Muscle of leg (tissue), 11 donors: ENCODE data around the gene KRT6B. TPM values are rescaled to one million over a fixed set of nuclear protein-coding genes. Genes with fewer than 3 reads are reported as not detected.

Experiments used
- DNase-seq: peaks from one replicate; pipeline ENCODE4 v3.0.0; 2013
- H3K27ac ChIP-seq: one replicate; pipeline ENCODE4 v1.5.1; 2013; ENCODE audit warnings: mild to moderate bottlenecking, low read length, control low read depth
- H3K27me3 ChIP-seq: one replicate; pipeline ENCODE4 v1.6.1; 2013; ENCODE audit warnings: low read length; ENCODE audit not compliant: control insufficient read depth, insufficient read depth
- H3K36me3 ChIP-seq: one replicate; pipeline ENCODE4 v1.6.1; 2013; ENCODE audit warnings: low read length; ENCODE audit not compliant: control insufficient read depth, insufficient read depth
- H3K4me1 ChIP-seq: one replicate; pipeline ENCODE4 v1.6.1; 2013; ENCODE audit warnings: low read length; ENCODE audit not compliant: control insufficient read depth, insufficient read depth
- H3K4me3 ChIP-seq: one replicate; pipeline ENCODE4 v1.5.1; 2013; ENCODE audit warnings: low read length, control low read depth
- H3K9me3 ChIP-seq: replicated peaks from 2 replicates; pipeline ENCODE4 v1.6.1; 2013; ENCODE audit warnings: low read depth, low read length; ENCODE audit not compliant: control insufficient read depth
- whole genome bisulfite sequencing: methylation state at CpG from one replicate; pipeline ENCODE4 v1.1.5; 2013; ENCODE audit warnings: missing lambda C conversion rate; ENCODE audit not compliant: insufficient coverage; 5-methylcytosine and 5-hydroxymethylcytosine counted together
- polyA plus RNA-seq, 8 donors: library from polyadenylated mRNA; unstranded; fragments of 120-200 nt; gene quantifications; one replicate each; pipeline versions ENCODE4 v1.2.1 to v1.2.3, GENCODE V29; 2013; ENCODE audit warnings: inconsistent platforms in 1 of 8, low replicate concordance in 1 of 8; ENCODE audit not compliant: insufficient read length in 8 of 8, insufficient read depth in 1 of 8
- total RNA-seq: library from RNA; stranded (reverse); fragments of 120-200 nt; gene quantifications from one replicate; pipeline ENCODE4 v1.2.4, GENCODE V29; 2013

Gene KRT6B
- total and polyA plus RNA-seq, 9 donors: 0.44 TPM; not detected in 8

DNA sequence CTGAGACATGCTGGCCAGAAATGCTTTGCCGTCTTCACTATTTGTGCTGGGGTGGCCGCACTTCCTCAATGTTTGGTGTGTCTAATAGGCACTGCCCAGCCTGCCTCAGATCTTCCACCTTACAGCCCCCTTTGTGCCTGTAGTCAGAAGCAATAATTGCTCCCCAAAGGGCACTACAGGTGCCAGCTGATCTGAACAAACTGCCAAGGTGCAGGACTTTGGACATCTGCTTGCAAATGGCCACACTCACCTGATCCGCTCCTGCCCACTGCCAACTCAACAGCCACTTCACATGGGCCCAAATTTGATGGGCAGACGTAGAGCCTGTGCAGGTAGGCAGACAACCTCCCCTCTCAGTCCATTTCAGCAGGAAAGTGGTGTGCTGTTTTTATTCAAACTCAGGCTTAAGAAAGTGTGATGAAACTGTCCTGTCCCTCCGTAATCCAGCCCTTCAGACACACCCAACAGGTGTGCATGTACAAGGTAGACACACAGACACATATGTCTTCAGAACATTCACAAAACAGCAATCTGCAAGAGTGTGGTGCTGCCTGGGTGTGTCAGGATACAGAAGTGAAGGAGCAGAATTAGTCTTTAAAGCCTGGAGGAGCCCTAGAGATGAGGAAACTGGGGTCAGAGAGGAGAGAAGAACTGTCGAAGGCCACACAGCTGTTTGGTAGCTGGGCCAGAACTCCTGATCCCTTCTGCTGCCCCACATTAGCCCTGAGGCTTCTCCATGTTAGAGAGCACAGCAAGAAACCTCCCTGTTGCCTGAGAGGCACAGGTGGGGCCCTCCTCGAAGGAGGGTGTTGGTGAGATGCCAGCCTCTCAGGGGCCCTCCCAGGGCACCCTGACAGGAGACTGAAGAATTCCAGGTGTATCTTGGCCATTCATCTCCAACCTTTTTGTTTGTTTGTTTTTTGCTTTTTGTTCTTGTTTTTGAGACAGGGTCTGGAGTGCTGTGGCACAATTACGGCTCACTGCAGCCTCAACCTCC lies 13.3 kb downstream of the KRT6B start:
- WGBS: 81% methylated on average over 3 of the region's 8 CpGs
- H3K27me3 ChIP-seq: peaks cover 5% of the 10 kb centered on the region
- no peaks in the 10 kb centered on the region for H3K36me3 ChIP-seq
- DNase-seq: no peak
- no peaks in the 10 kb centered on the region for H3K9me3 ChIP-seq
- no peaks in the 10 kb centered on the region for H3K4me1 ChIP-seq
- no peak overlapping the region for H3K27ac ChIP-seq
- H3K4me3 ChIP-seq: no peak overlapping the region

DNA sequence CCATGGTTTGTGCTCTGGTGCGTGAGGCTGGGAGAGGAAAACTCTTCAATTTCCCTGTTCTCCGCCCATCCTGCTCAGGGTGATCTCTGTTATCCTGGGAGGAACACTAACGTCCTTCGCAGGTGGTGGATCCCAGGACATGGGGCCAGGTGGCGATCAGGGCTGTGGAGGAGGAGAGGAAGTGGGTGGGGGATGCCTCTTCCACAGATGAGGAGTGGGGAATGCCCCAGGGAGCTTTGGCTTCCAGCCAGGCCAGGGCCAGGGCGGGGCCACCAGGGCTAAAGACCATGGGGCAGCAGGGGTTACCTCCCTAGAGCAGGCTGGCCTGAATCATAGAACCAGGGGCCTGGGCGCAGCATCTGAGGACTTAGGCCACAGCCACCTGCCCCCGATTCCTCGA lies 14.4 kb downstream of the KRT6B start:
- no peak overlapping the region for H3K27ac ChIP-seq
- H3K4me1 ChIP-seq: no peaks in the 10 kb centered on the region
- no peak overlapping the region for H3K4me3 ChIP-seq
- peaks cover 6% of the 10 kb centered on the region for H3K27me3 ChIP-seq
- WGBS: 56% methylated on average over 5 of the region's 9 CpGs
- DNase-seq: no peak
- no peaks in the 10 kb centered on the region for H3K9me3 ChIP-seq
- H3K36me3 ChIP-seq: no peaks in the 10 kb centered on the region

DNA sequence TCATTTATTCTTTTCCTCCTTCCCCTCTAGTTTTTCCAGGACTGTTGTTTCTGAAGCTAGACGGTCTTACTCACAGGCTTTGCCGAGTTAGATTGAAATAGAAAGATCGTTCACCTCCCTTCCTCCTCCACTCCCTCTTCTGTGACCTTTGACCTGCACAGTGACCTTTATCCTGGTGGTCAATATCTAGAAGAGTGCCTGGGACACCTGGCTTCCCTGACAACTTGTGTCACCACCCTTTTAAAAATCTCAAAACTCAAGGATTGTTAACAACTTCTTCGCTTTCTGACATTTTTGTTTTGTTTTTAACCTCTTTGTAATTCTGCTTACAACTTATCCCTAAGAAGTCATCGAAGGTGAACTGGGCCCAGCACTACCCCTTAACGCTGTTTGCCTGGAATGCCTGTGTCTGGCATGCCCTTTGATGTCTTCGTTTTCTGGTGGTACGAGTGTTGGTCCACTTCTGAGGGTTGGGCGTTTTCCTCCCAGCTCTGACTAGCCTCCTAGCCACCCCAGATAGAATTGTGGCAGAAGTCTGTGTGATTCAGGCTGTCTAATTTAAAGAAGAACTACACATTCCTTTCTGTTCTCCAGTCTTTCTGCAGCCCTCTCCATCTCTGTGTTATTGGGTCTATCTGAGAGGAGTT lies 15.0 kb downstream of the KRT6B start:
- H3K27me3 ChIP-seq: peaks cover 6% of the 10 kb centered on the region
- no peak overlapping the region for H3K27ac ChIP-seq
- 56% methylated on average over 4 of the region's 9 CpGs for WGBS

DNA sequence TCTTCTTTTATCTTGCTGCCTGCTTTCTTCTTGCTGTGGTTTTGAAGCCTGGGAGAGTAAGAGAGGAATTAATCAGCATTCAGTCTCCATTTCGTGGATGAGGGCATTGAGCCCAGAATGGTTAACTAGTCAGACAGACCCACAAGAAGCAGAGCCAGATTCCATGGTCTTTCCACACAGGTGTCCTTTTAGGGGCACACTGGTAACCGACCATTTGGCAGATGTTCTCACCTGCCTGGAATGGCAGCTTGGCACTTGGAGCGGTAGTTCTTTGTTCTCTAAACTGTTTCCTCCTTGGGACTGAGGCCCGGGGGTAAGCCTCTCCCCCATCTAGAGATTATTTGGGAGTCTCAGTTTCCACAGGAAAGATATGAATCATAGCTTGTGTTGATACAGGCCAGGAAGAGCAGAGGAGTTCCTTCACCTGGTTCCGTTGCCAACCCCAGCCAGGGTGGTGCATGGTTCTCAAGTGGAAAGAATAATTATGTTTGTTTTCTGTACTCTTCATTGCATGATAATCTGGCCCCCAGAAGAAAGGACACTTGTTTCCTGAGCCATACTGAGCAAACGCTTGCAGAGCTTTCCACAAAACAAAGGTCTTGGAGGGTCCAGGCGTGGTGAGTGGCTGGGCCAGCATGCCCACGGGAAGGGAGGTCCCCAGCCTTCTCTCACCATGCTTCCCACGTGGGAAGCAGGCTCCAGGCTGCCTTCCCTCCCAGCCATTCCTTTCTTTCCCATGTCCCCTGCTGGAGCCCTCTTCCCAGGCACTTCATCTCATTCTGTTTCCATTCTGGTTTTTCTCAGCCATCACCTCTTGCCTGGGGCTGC lies 15.7 kb downstream of the KRT6B start:
- H3K36me3 ChIP-seq: no peaks in the 10 kb centered on the region
- WGBS: 55% methylated on average over 6 of the region's 9 CpGs
- DNase-seq: no peak
- no peaks in the 10 kb centered on the region for H3K4me1 ChIP-seq
- H3K27me3 ChIP-seq: peaks cover 11% of the 10 kb centered on the region
- H3K27ac ChIP-seq: no peak overlapping the region
- H3K4me3 ChIP-seq: no peak overlapping the region
- H3K9me3 ChIP-seq: no peaks in the 10 kb centered on the region

More for the DNA sequence above, 15.0 kb downstream of the KRT6B start:
- Histone ChIP-seq H3K9me3 (no peaks in the 10 kb centered on the region), H3K4me1 (no peaks in the 10 kb centered on the region), H3K36me3 (no peaks in the 10 kb centered on the region), H3K4me3 (no peak overlapping the region)
- DNase-seq: no peak

DNA sequence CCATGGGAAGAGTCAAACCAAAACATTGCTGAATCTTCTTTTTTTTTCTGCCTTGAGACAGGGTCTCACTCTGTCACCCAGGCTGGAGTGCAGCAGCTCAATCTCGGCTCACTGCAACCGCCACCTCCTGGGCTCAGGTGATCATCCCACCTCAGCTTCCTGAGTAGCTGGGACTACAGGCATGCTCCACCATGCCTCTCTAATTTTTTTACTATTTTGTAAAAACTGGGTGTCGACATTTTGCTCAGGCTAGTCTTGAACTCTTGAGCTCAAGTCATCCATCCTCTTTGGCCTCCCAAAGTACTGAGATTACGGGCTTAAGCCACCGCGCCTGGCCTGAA lies 16.3 kb downstream of the KRT6B start:
- Histone ChIP-seq H3K9me3 (no peaks in the 10 kb centered on the region), H3K4me1 (no peaks in the 10 kb centered on the region), H3K27me3 (peaks cover 15% of the 10 kb centered on the region), H3K36me3 (no peaks in the 10 kb centered on the region), H3K27ac (no peak overlapping the region), H3K4me3 (no peak overlapping the region)
- WGBS: 86% methylated on average over 5 of the region's 6 CpGs
- DNase-seq: no peak

DNA sequence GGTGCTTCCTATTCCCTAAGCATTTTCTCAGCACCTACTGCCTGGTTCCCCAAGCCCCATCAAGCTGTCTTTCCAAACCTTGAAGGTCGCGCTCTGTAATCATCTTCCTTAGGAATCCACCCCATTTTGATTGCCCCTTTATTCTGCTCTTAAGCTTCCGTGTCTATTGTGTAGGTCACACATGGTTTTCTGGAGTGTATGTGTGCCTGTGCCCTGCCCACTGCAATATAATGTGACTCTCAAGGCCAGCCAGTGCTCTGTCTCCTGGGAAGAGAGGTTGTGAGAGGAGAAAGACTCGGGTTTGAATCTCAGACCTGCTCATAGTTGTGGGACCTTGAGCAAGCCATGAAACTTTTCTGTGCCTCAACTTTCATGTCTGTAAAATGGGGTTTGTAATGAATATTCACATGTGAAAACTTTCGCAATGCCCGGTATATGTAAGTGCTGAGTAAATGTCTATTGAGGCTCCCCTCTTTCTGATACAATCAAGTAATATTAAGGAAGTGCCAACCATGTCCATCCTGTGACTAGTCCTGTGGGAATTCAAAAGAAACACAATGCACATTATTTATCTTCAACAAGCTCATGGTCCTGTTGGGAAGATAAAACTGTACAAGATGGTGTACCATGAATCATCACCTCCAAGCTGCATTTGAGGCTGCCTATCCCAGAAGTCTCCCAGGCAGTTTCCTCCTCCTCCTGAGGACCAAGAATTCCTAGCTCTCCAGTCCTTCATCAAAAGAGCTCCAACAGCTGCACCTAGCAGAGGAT lies 17.0 kb downstream of the KRT6B start:
- no peak for DNase-seq
- no peak overlapping the region for H3K27ac ChIP-seq
- H3K9me3 ChIP-seq: no peaks in the 10 kb centered on the region
- WGBS: no CpG with 5 or more reads among the region's 6 CpGs
- no peak overlapping the region for H3K4me3 ChIP-seq
- peaks cover 14% of the 10 kb centered on the region for H3K27me3 ChIP-seq
- H3K36me3 ChIP-seq: no peaks in the 10 kb centered on the region
- H3K4me1 ChIP-seq: no peaks in the 10 kb centered on the region

DNA sequence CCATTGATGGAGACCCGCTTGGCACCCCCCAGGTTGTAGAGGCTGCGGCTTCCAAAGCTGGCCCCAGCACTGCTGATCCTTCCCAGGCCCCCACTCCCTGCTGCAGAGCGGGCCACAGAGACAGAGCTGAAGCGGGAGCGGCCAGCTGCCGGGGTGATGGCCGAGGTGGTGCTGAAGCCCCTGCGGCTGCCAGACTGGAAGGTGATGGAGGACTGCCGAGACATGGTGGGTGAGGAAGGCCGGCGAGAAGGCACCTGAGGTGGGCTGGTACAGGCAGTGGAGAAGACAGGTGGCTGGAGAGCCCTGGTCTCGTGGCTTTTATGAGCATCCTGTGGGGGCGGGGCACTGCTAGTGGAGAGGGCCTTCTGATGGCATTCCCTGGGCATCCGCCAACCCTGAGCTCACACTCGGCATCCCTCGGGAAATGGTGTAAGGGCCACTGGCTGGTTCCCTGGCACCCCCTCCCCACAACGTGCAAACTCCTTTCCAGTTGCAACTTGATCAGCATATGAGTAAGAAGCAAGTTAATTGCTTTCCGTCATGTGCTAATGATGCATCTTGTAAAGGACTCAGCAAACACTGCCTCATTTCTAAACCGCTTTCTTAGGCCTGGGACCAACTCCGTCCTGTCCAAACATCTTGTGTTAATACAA lies 17.7 kb downstream of the KRT6B start, which contains the start of gene KRT75:
Gene KRT75, minus strand, starts transcription at position 291 of the 653 bp plus-strand sequence. Its CDS starts 67 bp downstream, at position 224.
- H3K27me3 ChIP-seq: peaks cover 19% of the 10 kb centered on the region
- no peaks in the 10 kb centered on the region for H3K36me3 ChIP-seq
- H3K27ac ChIP-seq: no peak within 1 kb of the TSS
- 87% methylated on average over 16 of the region's 20 CpGs for WGBS
- no peaks in the 10 kb centered on the region for H3K4me1 ChIP-seq
- no peaks in the 10 kb centered on the region for H3K9me3 ChIP-seq
- H3K4me3 ChIP-seq: no peak within 1 kb of the TSS
- DNase-seq: no peak

DNA sequence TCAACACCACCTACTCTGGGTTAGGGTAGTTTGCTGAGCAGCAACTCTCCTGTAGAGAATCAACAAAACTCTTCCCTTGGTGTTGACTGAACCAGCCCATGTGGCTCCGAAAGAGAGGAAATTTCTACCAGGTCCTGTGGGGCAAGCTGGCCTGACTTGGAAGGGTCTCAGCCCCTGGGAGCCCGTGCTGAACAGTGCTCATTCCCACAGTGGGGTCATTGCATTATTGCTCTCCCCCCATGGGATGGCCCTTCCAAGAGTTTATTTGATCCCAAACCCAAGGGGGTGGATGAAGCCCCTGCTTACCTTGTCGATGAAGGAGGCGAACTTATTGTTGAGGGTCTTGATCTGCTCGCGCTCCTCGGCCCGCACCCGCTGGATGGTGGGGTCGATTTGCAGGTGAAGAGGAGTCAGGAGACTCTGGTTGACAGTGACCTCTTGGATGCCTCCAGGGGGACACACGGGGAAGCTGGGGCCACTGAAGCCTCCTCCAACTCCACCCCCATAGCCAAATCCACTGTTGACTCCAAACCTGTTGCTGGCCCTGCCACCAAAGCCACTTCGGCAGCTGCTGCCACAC lies 18.4 kb downstream of the KRT6B start:
- Histone ChIP-seq H3K27ac (no peak overlapping the region), H3K36me3 (no peaks in the 10 kb centered on the region)
- WGBS: 82% methylated on average over 7 of the region's 12 CpGs

More for the DNA sequence above, 18.4 kb downstream of the KRT6B start:
- Histone ChIP-seq H3K9me3 (no peaks in the 10 kb centered on the region), H3K4me3 (no peak overlapping the region), H3K4me1 (no peaks in the 10 kb centered on the region), H3K27me3 (peaks cover 19% of the 10 kb centered on the region)
- DNase-seq: no peak
